Adrenal gland (tissue), 12 donors: ENCODE measurements around the gene CROCC. TPM values are rescaled to one million over a fixed set of nuclear protein-coding genes. Genes with fewer than 3 reads are reported as not detected.
A peak's percentile ranks its signal among the peaks of the same experiment; 100 is the strongest.

Experiments
- DNase-seq, 7 donors: peaks; one replicate each; pipeline ENCODE4 v3.0.0-alpha.2; 2019 to 2020
- H3K27ac ChIP-seq, 5 donors: fragments of 200-600 bp; sonication (generic) in 4 of 5; 1 replicate in 3 of 5; 2 replicates in 2 of 5; pipeline versions ENCODE4 v1.5.1 to v1.8.0; 2016 to 2020; ENCODE audit warnings: mild to moderate bottlenecking in 1 of 5
- H3K27me3 ChIP-seq: fragments of 200-600 bp; 2 replicates; pipeline ENCODE4 v1.8.0; 2021
- H3K36me3 ChIP-seq, 2 donors: fragments of 200-600 bp; replicated peaks in 1 of 2; 1 replicate in 1 of 2; 2 replicates in 1 of 2; pipeline versions ENCODE4 v1.5.1 to v1.8.0; 2018 to 2022
- H3K4me1 ChIP-seq, 2 donors: fragments of 200-600 bp; replicated peaks in 1 of 2; 1 replicate in 1 of 2; 2 replicates in 1 of 2; pipeline versions ENCODE4 v1.5.1 to v1.8.0; 2018 to 2021
- H3K4me3 ChIP-seq, 4 donors: fragments of 200-600 bp; sonication (generic) in 3 of 4; one replicate each; pipeline ENCODE4 v1.5.1; 2016 to 2018
- H3K9me3 ChIP-seq, 3 donors: fragments of 200-600 bp; sonication (generic) in 1 of 3; replicated peaks in 1 of 3; 1 replicate in 2 of 3; 2 replicates in 1 of 3; pipeline versions ENCODE4 v1.5.1 to v1.8.0; 2016 to 2021
- CTCF ChIP-seq, 6 experiments: fragments of 450-650 bp in 4 of 6; fragments of 200-600 bp in 2 of 6; sonication (generic) in 1 of 6; IDR thresholded peaks; 1 replicate in 5 of 6; 2 replicates in 1 of 6; pipeline versions ENCODE4 v1.5.1 to v1.8.0; 2016 to 2021; ENCODE audit warnings: antibody characterized with exemption in 6 of 6, mild to moderate bottlenecking in 2 of 6, moderate library complexity in 1 of 6
- POLR2A ChIP-seq, 2 donors: fragments of 450-650 bp; IDR thresholded peaks; one replicate each; pipeline ENCODE4 v1.6.1; 2017; ENCODE audit warnings: antibody characterized with exemption in 2 of 2, mild to moderate bottlenecking in 2 of 2, moderate library complexity in 1 of 2
- WGBS, 4 donors: extraction: QIAGEN DNeasy Blood & Tissue Kit in 2 of 4; methylation state at CpG; one replicate each; pipeline versions ENCODE4 v1.1.5 to v1.1.7; 2013 to 2017; 5-methylcytosine and 5-hydroxymethylcytosine counted together
- intact Hi-C, 2 donors: fragments of 100-400 bp; cut with DNase I; formaldehyde crosslinking; loops; one replicate each; pipeline versions ENCODE4 v1.14.1 to v1.15.0; 2022 to 2023
- polyA plus RNA-seq, 3 donors: library from polyadenylated mRNA; stranded (reverse); fragments of 200-250 nt in 2 of 3; fragments of 350-450 nt in 1 of 3; fragmentation: Illumina TruSeq in 1 of 3; extraction: RNeasy Lipid Tissue Mini Kit (QIAGEN cat#74804) in 1 of 3; gene quantifications; one replicate each; pipeline ENCODE4 v1.2.3, GENCODE V29; 2013 to 2014
- total RNA-seq, 9 donors: library from RNA; depleted of rRNA in 4 of 9; stranded (reverse); fragments of >200 nt in 4 of 9; fragments of 120-200 nt in 1 of 9; fragmentation: NEBNext Ultra II Directional in 1 of 9; extraction: Animal tissue kit (Norgen Biotek cat#: 25700) in 1 of 9; gene quantifications; one replicate each; pipeline versions ENCODE4 v1.1.0 to v1.2.4, GENCODE V29; 2013 to 2023
- donor health status: healthy with polysubstance abuse.
- donor health status: Bipolar disorder and iron deficiency.
- donor health status: DM: yes; HTN: yes; CAD: no.
- donor health status: DM: no; HTN: no; CAD: no.
- donor health status: DM: no; HTN: no; CAD: no.
- donor health status: DM: yes; HTN: yes; CAD: no.

Gene CROCC
- total and polyA plus RNA-seq, 12 donors, result 2.3 to 151 (median 19.2) TPM

GRCh38 chr1:16978567-16979474 is 57.1 kb downstream of the CROCC start:
- Histone ChIP-seq H3K4me1 (no peaks in the 10 kb centered on the region), H3K9me3 (no peaks in the 10 kb centered on the region), H3K27me3 (peaks cover 5% of the 10 kb centered on the region), H3K4me3 (no peak overlapping the region), H3K36me3 (no peaks in the 10 kb centered on the region), H3K27ac (peak overlapping the region in 2 of 5 donors; percentile 69 to 80)
- peak in 3 of 7 donors; percentile 22 to 71 (median 29) for DNase-seq
- TF ChIP-seq POLR2A (IDR thresholded peaks at IDR 0.05), result no peak
- intact Hi-C loops, result no loop called here
- 66 to 80% (median 68%) methylated on average over 1 to 20 of the region's 20 CpGs for WGBS, 4 donors

GRCh38 chr1:16979475-16980327 is 58.0 kb downstream of the CROCC start:
- H3K4me1 ChIP-seq, result no peaks in the 10 kb centered on the region
- peaks cover 5% of the 10 kb centered on the region for H3K27me3 ChIP-seq
- no peak for DNase-seq
- no peak for TF ChIP-seq POLR2A (IDR thresholded peaks at IDR 0.05)
- no peak for TF ChIP-seq CTCF (IDR thresholded peaks at IDR 0.05)
- H3K36me3 ChIP-seq, result no peaks in the 10 kb centered on the region
- no peaks in the 10 kb centered on the region for H3K9me3 ChIP-seq
- H3K4me3 ChIP-seq, result peak overlapping the region in 1 of 4 donors; percentile 53
- WGBS, 4 donors, result 19 to 32% (median 24%) methylated on average over 24 to 44 of the region's 44 CpGs
- peak overlapping the region in 2 of 5 donors; percentile 69 to 80 for H3K27ac ChIP-seq
- intact Hi-C loops, result no loop called here

GRCh38 chr1:16980473-16981268 is 58.9 kb downstream of the CROCC start, which contains the start of gene MFAP2:
Gene MFAP2 (minus strand): TSS chr1:16980620. CDS start chr1:16978273, 2,347 bp downstream.
- 8 to 46% (median 21%) methylated on average over 9 to 53 of the region's 53 CpGs for WGBS, 4 donors
- H3K4me1 ChIP-seq, result no peaks in the 10 kb centered on the region

More at GRCh38 chr1:16980473-16981268, 58.9 kb downstream of the CROCC start, which contains the start of gene MFAP2:
- H3K4me3 ChIP-seq, result peak within 1 kb of the TSS in 1 of 4 donors; percentile 53
- TF ChIP-seq CTCF (IDR thresholded peaks at IDR 0.05) (no peak), POLR2A (IDR thresholded peaks at IDR 0.05) (no peak)
- no peaks in the 10 kb centered on the region for H3K9me3 ChIP-seq
- DNase-seq, result no peak
- intact Hi-C loops, result no loop called here
- peak within 1 kb of the TSS in 2 of 5 donors; percentile 69 to 80 for H3K27ac ChIP-seq
- H3K36me3 ChIP-seq, result peaks cover 0 to under 1% of the 10 kb centered on the region in 2 donors
- H3K27me3 ChIP-seq, result peaks cover 5% of the 10 kb centered on the region
